ENCODE measurements around the gene NAT9. TPM values are rescaled to one million over a fixed set of nuclear protein-coding genes. Genes with fewer than 3 reads are reported as not detected.
A peak's percentile ranks its signal among the peaks of the same experiment; 100 is the strongest.

The NAT9 gene
- total RNA-seq, 2 donors from 2014 or later, result 58.3 to 77.3 TPM

GRCh38 chr17:74740173-74740572, 36.0 kb downstream of the NAT9 start:
- H3K36me3 ChIP-seq (ENCODE audit: control insufficient read depth, insufficient read depth, low read length), result no peaks in the 10 kb centered on the region
- no peak overlapping the region for H3K27ac ChIP-seq (ENCODE audit: low read depth, low read length)
- Mint-ChIP-seq H3K27me3 (ENCODE audit: insufficient read depth) (peaks cover 5% of the 10 kb centered on the region), H3K9me3 (no peaks in the 10 kb centered on the region), H3K4me1 (peaks cover 23% of the 10 kb centered on the region), H3K27ac (no peak overlapping the region), H3K4me3 (no peak overlapping the region), H3K36me3 (ENCODE audit: low read depth) (no peaks in the 10 kb centered on the region)
- H3K4me3 ChIP-seq (ENCODE audit: low read length), result no peak overlapping the region
- 93 to 96% methylated on average over 3 to 6 of the region's 6 CpGs for WGBS, 2 experiments (ENCODE audit: insufficient coverage in 1 of 2, insufficient read length in 1 of 2)
- no peaks in the 10 kb centered on the region for H3K9me3 ChIP-seq (ENCODE audit: control insufficient read depth, low read length)
- TF ChIP-seq, protein P1, sequence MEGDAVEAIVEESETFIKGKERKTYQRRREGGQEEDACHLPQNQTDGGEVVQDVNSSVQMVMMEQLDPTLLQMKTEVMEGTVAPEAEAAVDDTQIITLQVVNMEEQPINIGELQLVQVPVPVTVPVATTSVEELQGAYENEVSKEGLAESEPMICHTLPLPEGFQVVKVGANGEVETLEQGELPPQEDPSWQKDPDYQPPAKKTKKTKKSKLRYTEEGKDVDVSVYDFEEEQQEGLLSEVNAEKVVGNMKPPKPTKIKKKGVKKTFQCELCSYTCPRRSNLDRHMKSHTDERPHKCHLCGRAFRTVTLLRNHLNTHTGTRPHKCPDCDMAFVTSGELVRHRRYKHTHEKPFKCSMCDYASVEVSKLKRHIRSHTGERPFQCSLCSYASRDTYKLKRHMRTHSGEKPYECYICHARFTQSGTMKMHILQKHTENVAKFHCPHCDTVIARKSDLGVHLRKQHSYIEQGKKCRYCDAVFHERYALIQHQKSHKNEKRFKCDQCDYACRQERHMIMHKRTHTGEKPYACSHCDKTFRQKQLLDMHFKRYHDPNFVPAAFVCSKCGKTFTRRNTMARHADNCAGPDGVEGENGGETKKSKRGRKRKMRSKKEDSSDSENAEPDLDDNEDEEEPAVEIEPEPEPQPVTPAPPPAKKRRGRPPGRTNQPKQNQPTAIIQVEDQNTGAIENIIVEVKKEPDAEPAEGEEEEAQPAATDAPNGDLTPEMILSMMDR (conservative IDR thresholded peaks at IDR 0.05), result no peak
- DNase-seq, result no peak
- H3K9ac ChIP-seq (ENCODE audit: extremely low read depth, low read length, poor library complexity, severe bottlenecking), result no peak overlapping the region
- peaks cover 12% of the 10 kb centered on the region for H3K27me3 ChIP-seq (ENCODE audit: control insufficient read depth, insufficient read depth, low read length, poor library complexity, severe bottlenecking)
- peaks cover 16% of the 10 kb centered on the region for H3K4me1 ChIP-seq (ENCODE audit: control insufficient read depth, insufficient read depth, low read length)

GRCh38 chr17:74739227-74739831, 36.8 kb downstream of the NAT9 start:
- TF ChIP-seq, protein P1 (conservative IDR thresholded peaks at IDR 0.05), result no peak
- 90 to 91% methylated on average over 3 to 12 of the region's 12 CpGs for WGBS, 2 experiments (ENCODE audit: insufficient coverage in 1 of 2, insufficient read length in 1 of 2)

DNA sequence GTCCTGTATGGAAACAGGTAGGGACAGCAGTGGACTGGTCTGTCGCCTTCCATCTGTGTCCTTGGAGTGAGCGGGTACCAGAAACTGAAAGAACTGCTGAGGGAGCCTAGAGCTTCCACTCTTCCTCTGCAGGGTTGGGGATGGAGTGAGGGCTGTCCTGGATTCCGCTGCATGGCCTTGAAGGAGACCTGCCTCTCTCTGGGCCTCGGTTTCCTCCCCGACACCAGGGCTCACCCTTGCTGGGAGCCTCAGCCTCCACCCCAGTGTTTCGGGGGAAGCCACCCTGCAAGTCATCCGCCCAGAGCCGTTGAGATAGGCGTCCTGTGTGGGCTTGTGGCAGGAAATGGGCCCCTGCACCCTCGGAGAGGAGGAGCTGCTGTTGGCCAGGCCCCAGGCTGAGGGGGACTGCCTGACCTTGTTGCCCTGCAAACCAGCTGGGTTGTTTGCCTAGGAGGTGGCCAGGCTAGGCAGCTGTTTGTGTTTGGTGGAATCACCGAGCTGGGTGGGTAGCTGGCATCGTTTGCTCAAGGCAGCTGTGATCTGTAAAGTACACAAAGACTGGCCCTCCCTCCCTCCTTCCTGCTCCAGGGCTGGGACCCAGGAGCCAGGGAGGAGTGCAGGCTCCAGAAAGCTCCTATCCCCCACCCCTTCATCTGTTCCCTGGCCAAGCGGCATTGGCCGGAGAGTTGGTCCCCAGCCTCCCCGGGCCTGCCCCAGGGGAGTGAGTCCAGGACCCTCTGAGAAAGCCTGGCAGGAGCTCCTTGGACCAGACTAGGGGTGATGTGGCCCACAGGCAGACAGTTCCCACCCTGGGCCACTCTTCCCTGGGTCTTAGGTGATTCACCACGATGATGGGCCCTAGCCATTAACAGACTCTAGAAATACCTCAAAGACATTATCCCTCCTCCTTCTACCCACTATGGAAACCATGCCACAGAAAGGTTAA, 37.8 kb downstream of the NAT9 start:
- Mint-ChIP-seq H3K4me3 (peak overlapping the region; percentile 63), H3K9me3 (no peaks in the 10 kb centered on the region), H3K27ac (no peak overlapping the region), H3K27me3 (ENCODE audit: insufficient read depth) (peaks cover 5% of the 10 kb centered on the region), H3K36me3 (ENCODE audit: low read depth) (no peaks in the 10 kb centered on the region), H3K4me1 (peaks cover 20% of the 10 kb centered on the region)
- no peak for DNase-seq
- WGBS, 2 experiments (ENCODE audit: insufficient coverage in 1 of 2, insufficient read length in 1 of 2), result 78 to 79% methylated on average over 6 to 16 of the region's 16 CpGs
- Histone ChIP-seq H3K9ac (ENCODE audit: extremely low read depth, low read length, poor library complexity, severe bottlenecking) (no peak overlapping the region), H3K36me3 (ENCODE audit: control insufficient read depth, insufficient read depth, low read length) (no peaks in the 10 kb centered on the region), H3K4me1 (ENCODE audit: control insufficient read depth, insufficient read depth, low read length) (peaks cover 11% of the 10 kb centered on the region), H3K27me3 (ENCODE audit: control insufficient read depth, insufficient read depth, low read length, poor library complexity, severe bottlenecking) (peaks cover 15% of the 10 kb centered on the region), H3K9me3 (ENCODE audit: control insufficient read depth, low read length) (no peaks in the 10 kb centered on the region), H3K27ac (ENCODE audit: low read depth, low read length) (no peak overlapping the region), H3K4me3 (ENCODE audit: low read length) (peak overlapping the region; percentile 75)
- TF ChIP-seq, protein P1 (conservative IDR thresholded peaks at IDR 0.05), result no peak

More at GRCh38 chr17:74739227-74739831, 36.8 kb downstream of the NAT9 start:
- no peaks in the 10 kb centered on the region for H3K9me3 Mint-ChIP-seq
- no peaks in the 10 kb centered on the region for H3K36me3 Mint-ChIP-seq (ENCODE audit: low read depth)
- no peak overlapping the region for H3K27ac Mint-ChIP-seq
- H3K36me3 ChIP-seq (ENCODE audit: control insufficient read depth, insufficient read depth, low read length), result no peaks in the 10 kb centered on the region
- DNase-seq, result no peak
- peaks cover 15% of the 10 kb centered on the region for H3K27me3 ChIP-seq (ENCODE audit: control insufficient read depth, insufficient read depth, low read length, poor library complexity, severe bottlenecking)
- no peak overlapping the region for H3K27ac ChIP-seq (ENCODE audit: low read depth, low read length)
- no peak overlapping the region for H3K4me3 ChIP-seq (ENCODE audit: low read length)
- H3K4me1 ChIP-seq (ENCODE audit: control insufficient read depth, insufficient read depth, low read length), result peaks cover 11% of the 10 kb centered on the region
- H3K9ac ChIP-seq (ENCODE audit: extremely low read depth, low read length, poor library complexity, severe bottlenecking), result no peak overlapping the region
- H3K27me3 Mint-ChIP-seq (ENCODE audit: insufficient read depth), result peaks cover 5% of the 10 kb centered on the region
- H3K4me1 Mint-ChIP-seq, result peaks cover 20% of the 10 kb centered on the region
- no peak overlapping the region for H3K4me3 Mint-ChIP-seq
- H3K9me3 ChIP-seq (ENCODE audit: control insufficient read depth, low read length), result no peaks in the 10 kb centered on the region
